ENCODE results near the gene BAIAP3. TPM values are rescaled to one million over a fixed set of nuclear protein-coding genes. Genes with fewer than 3 reads are reported as not detected.

BAIAP3 gene
- total RNA-seq, 1 experiment from 2014 or later: 6.8 TPM

DNA sequence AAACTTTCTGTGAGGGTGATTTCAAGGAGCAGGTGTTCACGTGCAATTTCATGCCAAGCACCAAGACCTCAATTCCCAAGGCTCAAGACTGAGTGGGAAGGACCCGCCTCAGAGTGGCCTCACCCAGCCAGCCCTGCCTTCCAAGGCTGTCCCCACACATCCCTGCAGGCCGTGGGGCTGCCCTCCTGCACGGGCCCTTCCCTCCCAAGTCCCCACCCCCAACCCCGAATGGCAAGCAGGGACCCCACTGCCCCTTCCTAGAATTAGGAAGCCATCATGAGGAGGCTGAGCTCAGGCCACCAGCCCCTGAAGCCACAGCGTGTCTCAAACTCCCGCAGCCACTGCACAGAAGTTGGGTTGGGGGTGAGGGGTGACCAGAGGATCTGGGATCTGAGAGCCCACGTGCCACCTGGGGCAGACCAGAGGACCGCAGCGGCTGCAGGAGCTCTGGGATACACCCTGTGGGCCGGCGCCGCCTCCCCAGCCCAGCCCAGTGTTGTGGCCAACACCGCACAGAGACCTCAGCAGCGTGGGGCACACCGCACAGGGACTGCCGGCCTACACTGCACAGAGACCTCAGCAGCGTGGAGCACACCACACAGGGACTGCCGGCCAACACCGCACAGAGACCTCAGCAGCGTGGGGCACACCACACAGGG is 39.0 kb downstream of the BAIAP3 start:
- H3K23me2 ChIP-seq (ENCODE audit: insufficient read length, low read depth, low read length, poor library complexity, severe bottlenecking): peaks cover 3% of the 10 kb centered on the region
- no peaks in the 10 kb centered on the region; the same call in 1 of the 2 replicates for H3K79me2 ChIP-seq (ENCODE audit: insufficient read depth, low read length)
- H2BK12ac ChIP-seq (ENCODE audit: insufficient read length, low read depth, low read length): no peak overlapping the region
- no peak overlapping the region for H3T11ph ChIP-seq (ENCODE audit: low read length)
- H2BK120ac ChIP-seq (ENCODE audit: low read depth, low read length, poor library complexity, severe bottlenecking): no peak overlapping the region
- H3K36me3 Mint-ChIP-seq (ENCODE audit: insufficient read depth in 1 of 3, low read depth in 3 of 3): peaks cover 3 to 15% (median 10%) of the 10 kb centered on the region in 3 experiments; a peak in 5 of 7 replicates
- no peak overlapping the region for H2BK15ac ChIP-seq (ENCODE audit: low read depth, low read length)
- no peak overlapping the region for H3K27ac Mint-ChIP-seq
- H3K4me2 ChIP-seq (ENCODE audit: insufficient read depth, insufficient read length, low read length): no peak overlapping the region
- H3K79me1 ChIP-seq (ENCODE audit: insufficient read depth, low read depth, low read length, poor library complexity, severe bottlenecking): no peaks in the 10 kb centered on the region
- no peak overlapping the region for H4K8ac ChIP-seq (replicated peaks; ENCODE audit: insufficient read length, low read depth, low read length)
- H3K9ac ChIP-seq (ENCODE audit: extremely low read depth, insufficient read length, low read length): no peak overlapping the region
- no CpG with 5 or more reads among the region's 21 CpGs for WGBS (ENCODE audit: extremely low coverage, insufficient read length, low lambda C conversion rate)
- H2BK20ac ChIP-seq (ENCODE audit: low read depth, low read length, poor library complexity, severe bottlenecking): no peak overlapping the region
- no peaks in the 10 kb centered on the region for H3K9me3 Mint-ChIP-seq
- H3K56ac ChIP-seq (ENCODE audit: insufficient read length, low read depth, low read length): no peak overlapping the region
- H3K27ac ChIP-seq (ENCODE audit: insufficient read length, low read depth, low read length): no peak overlapping the region
- no peaks in the 10 kb centered on the region for H4K20me1 ChIP-seq (ENCODE audit: control insufficient read depth, insufficient read depth, insufficient read length)
- no peak overlapping the region for H3K23ac ChIP-seq (ENCODE audit: insufficient read length, low read depth, low read length)
- H3K4me3 Mint-ChIP-seq: no peak overlapping the region
- H3K14ac ChIP-seq (ENCODE audit: insufficient read depth, low read length): no peak overlapping the region; the same call in 1 of the 2 replicates
- no peak overlapping the region for H2AFZ ChIP-seq (ENCODE audit: low read length)
- TF ChIP-seq, protein P1, sequence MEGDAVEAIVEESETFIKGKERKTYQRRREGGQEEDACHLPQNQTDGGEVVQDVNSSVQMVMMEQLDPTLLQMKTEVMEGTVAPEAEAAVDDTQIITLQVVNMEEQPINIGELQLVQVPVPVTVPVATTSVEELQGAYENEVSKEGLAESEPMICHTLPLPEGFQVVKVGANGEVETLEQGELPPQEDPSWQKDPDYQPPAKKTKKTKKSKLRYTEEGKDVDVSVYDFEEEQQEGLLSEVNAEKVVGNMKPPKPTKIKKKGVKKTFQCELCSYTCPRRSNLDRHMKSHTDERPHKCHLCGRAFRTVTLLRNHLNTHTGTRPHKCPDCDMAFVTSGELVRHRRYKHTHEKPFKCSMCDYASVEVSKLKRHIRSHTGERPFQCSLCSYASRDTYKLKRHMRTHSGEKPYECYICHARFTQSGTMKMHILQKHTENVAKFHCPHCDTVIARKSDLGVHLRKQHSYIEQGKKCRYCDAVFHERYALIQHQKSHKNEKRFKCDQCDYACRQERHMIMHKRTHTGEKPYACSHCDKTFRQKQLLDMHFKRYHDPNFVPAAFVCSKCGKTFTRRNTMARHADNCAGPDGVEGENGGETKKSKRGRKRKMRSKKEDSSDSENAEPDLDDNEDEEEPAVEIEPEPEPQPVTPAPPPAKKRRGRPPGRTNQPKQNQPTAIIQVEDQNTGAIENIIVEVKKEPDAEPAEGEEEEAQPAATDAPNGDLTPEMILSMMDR (conservative IDR thresholded peaks at IDR 0.05): no peak
- H3K27me3 ChIP-seq (ENCODE audit: insufficient read depth, low read length): no peaks in the 10 kb centered on the region
- no peak for DNase-seq
- no peaks in the 10 kb centered on the region for H3K4me1 Mint-ChIP-seq
- H3K18ac ChIP-seq (ENCODE audit: insufficient read length, low read depth, low read length): no peak overlapping the region
- H3K4ac ChIP-seq (ENCODE audit: low read depth, low read length): no peak overlapping the region
- no peaks in the 10 kb centered on the region; the same call in 1 of the 2 replicates for H3K27me3 Mint-ChIP-seq (ENCODE audit: low read depth)
- H3K4me1 ChIP-seq (ENCODE audit: insufficient read depth, low read length): no peaks in the 10 kb centered on the region
- no peak overlapping the region for H4K91ac ChIP-seq (ENCODE audit: insufficient read length, low read depth, low read length)
- no peak overlapping the region for H2AK5ac ChIP-seq (ENCODE audit: insufficient read length, low read length)
- H3K9me3 ChIP-seq (ENCODE audit: control insufficient read depth, low read depth, low read length): no peaks in the 10 kb centered on the region
- no peak overlapping the region for H2BK5ac ChIP-seq (ENCODE audit: insufficient read length, low read length)
- no peak overlapping the region for H4K5ac ChIP-seq (ENCODE audit: insufficient read length, low read depth, low read length)

All from H9 (cell line).